ACC112 (cell line): Measurements from ENCODE around the gene ARHGEF18.
"Not testable (repeated sequence)": the region's sequence is repeated elsewhere in the genome, so short reads cannot be mapped to it uniquely, and the experiment has no call there.

ENCODE experiments used
- H2AFZ ChIP-seq: fragments of 200-600 bp; sonication (generic); one replicate; pipeline ENCODE4 v1.6.0; 2017; ENCODE audit warnings: antibody characterized with exemption, low read length; ENCODE audit not compliant: unreplicated experiment
- H3K27ac ChIP-seq: fragments of 200-600 bp; sonication (generic); 2 replicates; pipeline ENCODE4 v1.5.1; 2014; ENCODE audit warnings: low read depth, mild to moderate bottlenecking, antibody characterized with exemption, low read length, moderate library complexity
- H3K27me3 ChIP-seq: fragments of 200-600 bp; sonication (generic); 2 replicates; pipeline ENCODE4 v1.6.1; 2014; ENCODE audit warnings: mild to moderate bottlenecking, antibody characterized with exemption, low read length, moderate library complexity, mixed read lengths; ENCODE audit not compliant: insufficient read depth
- H3K36me3 ChIP-seq: fragments of 200-600 bp; sonication (generic); 2 replicates; pipeline ENCODE4 v1.6.1; 2016; ENCODE audit warnings: mild to moderate bottlenecking, antibody characterized with exemption, low read length, moderate library complexity, mixed read lengths; ENCODE audit not compliant: insufficient read depth
- H3K4me1 ChIP-seq: fragments of 200-600 bp; sonication (generic); one replicate; pipeline ENCODE4 v1.6.1; 2016; ENCODE audit warnings: low read length, mixed read lengths; ENCODE audit not compliant: insufficient read depth, unreplicated experiment, control insufficient read depth
- H3K4me3 ChIP-seq: fragments of 200-600 bp; sonication (generic); 2 replicates; pipeline ENCODE4 v1.5.1; 2014; ENCODE audit warnings: mild to moderate bottlenecking, low read depth, low read length
- H3K79me2 ChIP-seq: fragments of 200-600 bp; sonication (generic); one replicate; pipeline ENCODE4 v1.6.0; 2016; ENCODE audit warnings: low read length; ENCODE audit not compliant: control insufficient read depth, unreplicated experiment, insufficient read depth

The ARHGEF18 gene

GRCh38 chr19:7328647-7329046 is 20.1 kb upstream of the ARHGEF18 start:
- H3K4me1 ChIP-seq, result no peaks in the 10 kb centered on the region
- H3K79me2 ChIP-seq, result no peaks in the 10 kb centered on the region
- H3K36me3 ChIP-seq, result no peaks in the 10 kb centered on the region
- H2AFZ ChIP-seq, result no peak overlapping the region
- no peak overlapping the region for H3K27ac ChIP-seq
- H3K4me3 ChIP-seq, result no peak overlapping the region
- H3K27me3 ChIP-seq, result peaks cover 6% of the 10 kb centered on the region; the same call in 1 of the 2 replicates

DNA sequence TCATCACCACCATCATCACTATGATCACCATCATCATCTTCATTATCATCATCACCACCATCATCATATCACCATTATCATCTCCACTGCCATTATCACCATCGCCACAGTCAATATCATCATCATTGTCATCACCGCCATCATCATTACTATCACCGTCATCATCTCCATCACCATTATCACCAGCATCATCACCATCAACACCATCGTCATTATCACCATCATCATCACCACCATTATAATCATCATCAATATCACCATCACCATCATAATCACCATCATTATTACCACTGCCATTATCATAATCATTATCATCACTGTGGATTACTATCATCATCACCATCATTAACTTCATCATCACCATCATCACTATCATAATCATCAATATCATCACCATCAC is 17.3 kb upstream of the ARHGEF18 start:
- Histone ChIP-seq H3K4me1 (no peaks in the 10 kb centered on the region), H3K79me2 (no peaks in the 10 kb centered on the region), H3K4me3 (no peak overlapping the region), H3K36me3 (no peaks in the 10 kb centered on the region), H3K27ac (no peak overlapping the region), H3K27me3 (peaks cover 6% of the 10 kb centered on the region; the same call in 1 of the 2 replicates), H2AFZ (no peak overlapping the region)

- H3K27me3 ChIP-seq, result no peaks in the 10 kb centered on the region
- H2AFZ ChIP-seq, result no peak overlapping the region
- no peaks in the 10 kb centered on the region for H3K36me3 ChIP-seq
- no peak overlapping the region for H3K4me3 ChIP-seq
- H3K79me2 ChIP-seq, result no peaks in the 10 kb centered on the region
- no peak overlapping the region for H3K27ac ChIP-seq
- H3K4me1 ChIP-seq, result no peaks in the 10 kb centered on the region
Observed at GRCh38 chr19:7333198-7334118, 15.3 kb upstream of the ARHGEF18 start.

GRCh38 chr19:7336321-7336973 is 12.3 kb upstream of the ARHGEF18 start:
- Histone ChIP-seq H2AFZ (no peak overlapping the region), H3K36me3 (no peaks in the 10 kb centered on the region), H3K79me2 (no peaks in the 10 kb centered on the region), H3K4me3 (no peak overlapping the region), H3K4me1 (no peaks in the 10 kb centered on the region), H3K27ac (no peak overlapping the region), H3K27me3 (no peaks in the 10 kb centered on the region)

- H3K4me3 ChIP-seq, result no peak overlapping the region
- H3K4me1 ChIP-seq, result no peaks in the 10 kb centered on the region
- no peak overlapping the region for H3K27ac ChIP-seq
- no peaks in the 10 kb centered on the region for H3K27me3 ChIP-seq
- H3K36me3 ChIP-seq, result no peaks in the 10 kb centered on the region
- H3K79me2 ChIP-seq, result no peaks in the 10 kb centered on the region
- no peak overlapping the region for H2AFZ ChIP-seq
Observed at GRCh38 chr19:7337380-7338194, 11.2 kb upstream of the ARHGEF18 start.

DNA sequence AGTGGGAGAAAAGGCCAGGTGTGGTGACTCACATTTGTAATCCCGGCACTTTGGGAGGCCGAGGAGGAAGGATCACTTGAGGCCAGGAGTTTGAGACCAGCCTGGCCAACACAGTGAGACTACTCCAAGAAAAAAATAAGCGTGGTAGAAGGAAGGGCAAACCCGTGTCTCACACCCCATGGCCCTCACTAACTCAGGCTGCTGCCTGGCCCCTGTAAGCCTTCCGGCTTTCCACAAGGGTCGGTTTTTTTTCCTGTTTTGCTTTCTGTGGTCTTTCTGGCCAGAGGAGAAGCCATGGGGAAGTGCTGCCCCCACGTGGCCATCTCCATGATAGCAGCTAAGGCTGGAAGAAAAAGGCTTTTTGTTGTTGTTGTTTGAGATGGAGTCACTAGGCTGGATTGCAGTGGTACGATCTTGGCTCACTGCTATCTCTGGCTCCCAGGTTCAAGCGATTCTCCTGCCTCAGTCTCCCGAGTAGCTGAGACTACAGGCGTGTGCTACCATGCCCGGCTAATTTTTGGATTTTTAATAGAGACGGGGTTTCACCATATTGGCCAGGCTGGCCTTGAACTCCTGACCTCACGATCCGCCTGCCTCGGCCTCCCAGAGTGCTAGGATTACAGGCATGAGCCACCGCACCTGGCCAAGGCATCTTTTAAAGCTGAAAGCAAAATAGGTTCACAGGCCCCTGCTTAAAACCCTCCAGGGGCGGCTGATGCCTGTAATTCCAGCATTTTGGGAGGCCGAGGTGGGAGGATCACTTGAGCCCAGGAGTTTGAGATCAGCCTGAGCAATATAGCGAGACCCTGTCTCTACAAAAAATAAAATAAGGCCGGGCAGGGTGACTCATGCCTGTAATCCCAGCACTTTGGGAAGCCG is 7.5 kb upstream of the ARHGEF18 start:
- H3K27ac ChIP-seq, result no peak overlapping the region
- no peaks in the 10 kb centered on the region for H3K79me2 ChIP-seq
- no peaks in the 10 kb centered on the region for H3K36me3 ChIP-seq
- H3K27me3 ChIP-seq, result no peaks in the 10 kb centered on the region
- no peak overlapping the region for H3K4me3 ChIP-seq
- no peak overlapping the region for H2AFZ ChIP-seq
- no peaks in the 10 kb centered on the region for H3K4me1 ChIP-seq

GRCh38 chr19:7342143-7342542 is 6.6 kb upstream of the ARHGEF18 start:
- no peaks in the 10 kb centered on the region for H3K4me1 ChIP-seq
- no peak overlapping the region for H2AFZ ChIP-seq
- H3K36me3 ChIP-seq, result no peaks in the 10 kb centered on the region
- no peaks in the 10 kb centered on the region for H3K27me3 ChIP-seq
- no peak overlapping the region for H3K4me3 ChIP-seq
- no peaks in the 10 kb centered on the region for H3K79me2 ChIP-seq
- no peak overlapping the region for H3K27ac ChIP-seq

- H3K36me3 ChIP-seq, result no peaks in the 10 kb centered on the region
Observed at GRCh38 chr19:7346488-7346971, 2.2 kb upstream of the ARHGEF18 start.

DNA sequence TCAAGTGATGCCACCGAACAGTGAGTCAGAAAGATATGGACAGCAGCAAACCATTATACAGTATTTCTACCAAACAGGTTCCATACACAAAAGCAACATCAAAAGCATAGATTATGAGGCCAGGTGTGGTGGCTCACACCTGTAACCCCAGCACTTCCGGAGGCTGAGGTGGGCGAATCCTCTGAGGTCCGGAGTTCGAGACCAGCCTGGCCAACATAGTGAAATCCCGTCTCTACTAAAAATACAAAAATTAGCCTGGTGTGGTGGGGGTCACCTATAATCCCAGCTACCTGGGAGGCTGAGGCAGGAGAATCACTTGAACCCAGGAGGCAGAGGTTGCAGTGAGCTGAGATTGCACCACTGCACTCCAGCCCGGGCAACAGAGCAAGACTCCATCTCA is 1.7 kb upstream of the ARHGEF18 start:
- H2AFZ ChIP-seq, H3K27me3 ChIP-seq, H3K27ac ChIP-seq, H3K4me1 ChIP-seq, H3K36me3 ChIP-seq, H3K79me2 ChIP-seq, H3K4me3 ChIP-seq: not testable (repeated sequence)

More at GRCh38 chr19:7346488-7346971, 2.2 kb upstream of the ARHGEF18 start:
- Histone ChIP-seq H3K4me3 (no peak overlapping the region), H3K27me3 (no peaks in the 10 kb centered on the region), H3K27ac (no peak overlapping the region), H3K79me2 (no peaks in the 10 kb centered on the region), H3K4me1 (no peaks in the 10 kb centered on the region), H2AFZ (no peak overlapping the region)

- Histone ChIP-seq H3K4me1 (no peaks in the 10 kb centered on the region), H3K4me3 (no peak overlapping the region), H3K79me2 (no peaks in the 10 kb centered on the region), H3K36me3 (no peaks in the 10 kb centered on the region), H2AFZ (no peak overlapping the region), H3K27ac (no peak overlapping the region), H3K27me3 (no peaks in the 10 kb centered on the region)
Observed at GRCh38 chr19:7349231-7349591, 474 bp downstream of the ARHGEF18 start.
